Progenitor cell of endocrine pancreas (in vitro differentiated cells): ENCODE data around the gene KRTAP10-12. TPM values are rescaled to one million over a fixed set of nuclear protein-coding genes. Genes with fewer than 3 reads are reported as not detected.

Experiments used
- DNase-seq: peaks from one replicate; pipeline ENCODE4 v3.0.0; 2021; ENCODE audit warnings: low spot score; ENCODE audit not compliant: unreplicated experiment
- H3K27ac Mint-ChIP-seq: 2 replicates; pipeline ENCODE4 v1.8.0; 2021; ENCODE audit warnings: mild to moderate bottlenecking, moderate library complexity, mixed read lengths
- H3K27me3 Mint-ChIP-seq: 2 replicates; pipeline ENCODE4 v1.8.0; 2021; ENCODE audit warnings: mixed read lengths
- H3K36me3 Mint-ChIP-seq: 2 replicates; pipeline ENCODE4 v1.8.0; 2022; ENCODE audit warnings: mixed read lengths; ENCODE audit not compliant: insufficient read depth
- H3K4me1 Mint-ChIP-seq: 2 replicates; pipeline ENCODE4 v1.8.0; 2021; ENCODE audit warnings: low read depth, mixed read lengths
- H3K4me3 Mint-ChIP-seq: 2 replicates; pipeline ENCODE4 v1.8.0; 2021; ENCODE audit warnings: low read depth, mild to moderate bottlenecking, moderate library complexity, mixed read lengths
- H3K9me3 Mint-ChIP-seq: 2 replicates; pipeline ENCODE4 v1.8.0; 2021; ENCODE audit warnings: low read depth, mixed read lengths
- CTCF ChIP-seq: fragments of 200-600 bp; sonication (generic); IDR thresholded peaks from one replicate; pipeline ENCODE4 v1.5.0; 2021; ENCODE audit warnings: antibody characterized with exemption, mild to moderate bottlenecking; ENCODE audit not compliant: unreplicated experiment
- total RNA-seq: library from RNA; stranded (reverse); gene quantifications from 2 replicates; pipeline ENCODE4 v1.2.1, GENCODE V29; 2021

The KRTAP10-12 gene
- total RNA-seq, 1 donor from 2014 or later = not detected

- Mint-ChIP-seq H3K36me3 (no peaks in the 10 kb centered on the region), H3K9me3 (peaks cover 3% of the 10 kb centered on the region), H3K27me3 (peaks cover 22% of the 10 kb centered on the region), H3K4me1 (no peaks in the 10 kb centered on the region), H3K27ac (no peak overlapping the region), H3K4me3 (no peak overlapping the region)
- no peak for TF ChIP-seq CTCF
- no peak for DNase-seq
Measured at GRCh38 chr21:44738621-44739020, 41.6 kb downstream of the KRTAP10-12 start.

GRCh38 chr21:44739316-44739715 lies 42.3 kb downstream of the KRTAP10-12 start:
- Mint-ChIP-seq H3K36me3 (no peaks in the 10 kb centered on the region), H3K9me3 (peaks cover 3% of the 10 kb centered on the region)

GRCh38 chr21:44740742-44741141 lies 43.8 kb downstream of the KRTAP10-12 start:
- H3K9me3 Mint-ChIP-seq = peaks cover 3% of the 10 kb centered on the region
- H3K27ac Mint-ChIP-seq = no peak overlapping the region
- TF ChIP-seq CTCF = no peak
- no peak overlapping the region for H3K4me3 Mint-ChIP-seq
- DNase-seq = no peak
- peaks cover 22% of the 10 kb centered on the region for H3K27me3 Mint-ChIP-seq
- H3K36me3 Mint-ChIP-seq = no peaks in the 10 kb centered on the region
- no peaks in the 10 kb centered on the region for H3K4me1 Mint-ChIP-seq

More at GRCh38 chr21:44739316-44739715, 42.3 kb downstream of the KRTAP10-12 start:
- DNase-seq = no peak
- no peaks in the 10 kb centered on the region for H3K4me1 Mint-ChIP-seq
- peaks cover 22% of the 10 kb centered on the region for H3K27me3 Mint-ChIP-seq
- H3K27ac Mint-ChIP-seq = no peak overlapping the region
- TF ChIP-seq CTCF = no peak
- no peak overlapping the region for H3K4me3 Mint-ChIP-seq

- no peak for DNase-seq
- H3K9me3 Mint-ChIP-seq = peaks cover 3% of the 10 kb centered on the region
- H3K27me3 Mint-ChIP-seq = peaks cover 22% of the 10 kb centered on the region
- H3K4me1 Mint-ChIP-seq = no peaks in the 10 kb centered on the region
- TF ChIP-seq CTCF = no peak
- no peak overlapping the region for H3K27ac Mint-ChIP-seq
- no peaks in the 10 kb centered on the region for H3K36me3 Mint-ChIP-seq
- no peak overlapping the region for H3K4me3 Mint-ChIP-seq
Measured at GRCh38 chr21:44741921-44742320, 44.9 kb downstream of the KRTAP10-12 start.

GRCh38 chr21:44742418-44743153 lies 45.6 kb downstream of the KRTAP10-12 start:
- Mint-ChIP-seq H3K9me3 (peaks cover 3% of the 10 kb centered on the region), H3K27me3 (peaks cover 19% of the 10 kb centered on the region), H3K27ac (no peak overlapping the region), H3K4me1 (no peaks in the 10 kb centered on the region), H3K36me3 (no peaks in the 10 kb centered on the region), H3K4me3 (no peak overlapping the region)
- TF ChIP-seq CTCF = peak; percentile 13
- DNase-seq = no peak

Other genes with a start within 250 kb of the KRTAP10-12 start
- gene LRRC3, start 241.7 kb upstream of the KRTAP10-12 start, total RNA-seq = 5.1 and 5.7 TPM in 2 replicates
- gene KRTAP10-1, start 157.0 kb upstream of the KRTAP10-12 start, total RNA-seq = not detected in 2 replicates
- gene KRTAP10-2, start 145.7 kb upstream of the KRTAP10-12 start, total RNA-seq = not detected in 2 replicates
- not detected in 2 replicates for gene KRTAP10-3, start 138.4 kb upstream of the KRTAP10-12 start, total RNA-seq
- gene KRTAP10-4, start 123.4 kb upstream of the KRTAP10-12 start, total RNA-seq = not detected in 2 replicates
- not detected in 2 replicates for gene KRTAP10-5, start 116.6 kb upstream of the KRTAP10-12 start, total RNA-seq
- not detected in 2 replicates for gene KRTAP10-6, start 104.7 kb upstream of the KRTAP10-12 start, total RNA-seq
- not detected in 2 replicates for gene KRTAP10-7, start 96.6 kb upstream of the KRTAP10-12 start, total RNA-seq
- not detected in 2 replicates for gene KRTAP10-8, start 85.1 kb upstream of the KRTAP10-12 start, total RNA-seq
- not detected in 2 replicates for gene KRTAP10-9, start 70.1 kb upstream of the KRTAP10-12 start, total RNA-seq
- not detected in 2 replicates for gene KRTAP10-10, start 59.8 kb upstream of the KRTAP10-12 start, total RNA-seq
- gene KRTAP10-11, start 50.8 kb upstream of the KRTAP10-12 start, total RNA-seq = not detected in 2 replicates
- not detected in 2 replicates for gene KRTAP12-4, start 42.5 kb upstream of the KRTAP10-12 start, total RNA-seq
- not detected in 2 replicates for gene KRTAP12-3, start 39.2 kb upstream of the KRTAP10-12 start, total RNA-seq
- gene KRTAP12-2, start 30.2 kb upstream of the KRTAP10-12 start, total RNA-seq = not detected in 2 replicates
- not detected in 2 replicates for gene KRTAP12-1, start 15.0 kb upstream of the KRTAP10-12 start, total RNA-seq
- gene TSPEAR, start 14.4 kb downstream of the KRTAP10-12 start, total RNA-seq = not detected in 2 replicates
- gene UBE2G2, start 104.6 kb downstream of the KRTAP10-12 start, total RNA-seq = 78.7 and 85.2 TPM in 2 replicates
- 65.0 and 73.5 TPM in 2 replicates for gene SUMO3, start 120.9 kb downstream of the KRTAP10-12 start, total RNA-seq
- gene PTTG1IP, start 176.5 kb downstream of the KRTAP10-12 start, total RNA-seq = 221 and 226 TPM in 2 replicates
- 0.41 and 0.47 TPM in 2 replicates for gene ITGB2, start 223.7 kb downstream of the KRTAP10-12 start, total RNA-seq
- 33.1 and 36.0 TPM in 2 replicates for gene SLX9, start 242.9 kb downstream of the KRTAP10-12 start, total RNA-seq